Measurements from ENCODE around the gene FHOD1. TPM values are rescaled to one million over a fixed set of nuclear protein-coding genes. Genes with fewer than 3 reads are reported as not detected.

The FHOD1 gene
- total RNA-seq, 1 donor from 2014 or later: 119 TPM

GRCh38 chr16:67281536-67282446, 34.5 kb upstream of the FHOD1 start:
- peaks cover 12% of the 10 kb centered on the region for H3K36me3 Mint-ChIP-seq (ENCODE audit: low read depth)
- no peak for DNase-seq (ENCODE audit: low spot score)
- peaks cover 20% of the 10 kb centered on the region for H3K4me1 Mint-ChIP-seq (ENCODE audit: low read depth)
- H3K9me3 Mint-ChIP-seq: no peaks in the 10 kb centered on the region
- H3K27ac Mint-ChIP-seq: no peak overlapping the region
- H3K27me3 Mint-ChIP-seq (ENCODE audit: insufficient read depth): no peaks in the 10 kb centered on the region
- peak overlapping the region; percentile 56 for H3K4me3 Mint-ChIP-seq
- intact Hi-C loops (cut with micrococcal nuclease): no loop called here

GRCh38 chr16:67280090-67281015, 33.1 kb upstream of the FHOD1 start:
- intact Hi-C loops (cut with micrococcal nuclease): no loop called here
- H3K4me1 Mint-ChIP-seq (ENCODE audit: low read depth): peaks cover 28% of the 10 kb centered on the region
- H3K36me3 Mint-ChIP-seq (ENCODE audit: low read depth): peaks cover 15% of the 10 kb centered on the region
- H3K9me3 Mint-ChIP-seq: no peaks in the 10 kb centered on the region
- peak overlapping the region; percentile 68 for H3K4me3 Mint-ChIP-seq
- no peak overlapping the region for H3K27ac Mint-ChIP-seq
- no peaks in the 10 kb centered on the region for H3K27me3 Mint-ChIP-seq (ENCODE audit: insufficient read depth)
- DNase-seq (ENCODE audit: low spot score): no peak

- peak within 1 kb of the TSS; percentile 86 for H3K27ac Mint-ChIP-seq
- intact Hi-C loops (cut with micrococcal nuclease): loop anchor here (1.0 to 5.0 kb wide), 7 partner anchors 32 to 202 kb away; partner anchors contain the start of genes ATP6V0D1, FHOD1 and ZDHHC1
- no peaks in the 10 kb centered on the region for H3K9me3 Mint-ChIP-seq
- peaks cover 16% of the 10 kb centered on the region for H3K36me3 Mint-ChIP-seq (ENCODE audit: low read depth)
- H3K4me1 Mint-ChIP-seq (ENCODE audit: low read depth): peaks cover 30% of the 10 kb centered on the region
- no peaks in the 10 kb centered on the region for H3K27me3 Mint-ChIP-seq (ENCODE audit: insufficient read depth)
- peak; percentile 80 for DNase-seq (ENCODE audit: low spot score)
- H3K4me3 Mint-ChIP-seq: peak within 1 kb of the TSS; percentile 88
These were observed 32.2 kb upstream of the FHOD1 start, which contains the start of gene PLEKHG4 for GRCh38 chr16:67279296-67280089. Gene PLEKHG4 (plus strand): TSS chr16:67279532. CDS start chr16:67280045, 513 bp downstream.

- H3K9me3 Mint-ChIP-seq: no peaks in the 10 kb centered on the region
- H3K27me3 Mint-ChIP-seq (ENCODE audit: insufficient read depth): no peaks in the 10 kb centered on the region
- H3K27ac Mint-ChIP-seq: peak overlapping the region; percentile 86
- peak overlapping the region; percentile 88 for H3K4me3 Mint-ChIP-seq
- peaks cover 16% of the 10 kb centered on the region for H3K36me3 Mint-ChIP-seq (ENCODE audit: low read depth)
- intact Hi-C loops (cut with micrococcal nuclease): loop anchor here (1.0 to 5.0 kb wide), 7 partner anchors 32 to 202 kb away; partner anchors contain the start of genes ATP6V0D1, FHOD1 and ZDHHC1
- H3K4me1 Mint-ChIP-seq (ENCODE audit: low read depth): peaks cover 30% of the 10 kb centered on the region
- DNase-seq (ENCODE audit: low spot score): no peak
These were observed 31.6 kb upstream of the FHOD1 start for GRCh38 chr16:67278773-67279295.

GRCh38 chr16:67277999-67278772, 30.9 kb upstream of the FHOD1 start:
- no peak for DNase-seq (ENCODE audit: low spot score)
- Mint-ChIP-seq H3K9me3 (no peaks in the 10 kb centered on the region), H3K27me3 (ENCODE audit: insufficient read depth) (no peaks in the 10 kb centered on the region), H3K4me3 (peak overlapping the region; percentile 88), H3K36me3 (ENCODE audit: low read depth) (peaks cover 16% of the 10 kb centered on the region), H3K4me1 (ENCODE audit: low read depth) (peaks cover 30% of the 10 kb centered on the region), H3K27ac (peak overlapping the region; percentile 86)
- intact Hi-C loops (cut with micrococcal nuclease): loop anchor here (5.0 kb wide), 1 partner anchor 139 kb away; the partner anchor contains the start of gene ZDHHC1

GRCh38 chr16:67277294-67277998, 30.2 kb upstream of the FHOD1 start:
- Mint-ChIP-seq H3K4me3 (peak overlapping the region; percentile 71), H3K4me1 (ENCODE audit: low read depth) (peaks cover 30% of the 10 kb centered on the region), H3K27me3 (ENCODE audit: insufficient read depth) (no peaks in the 10 kb centered on the region), H3K27ac (peak overlapping the region; percentile 74), H3K36me3 (ENCODE audit: low read depth) (peaks cover 14% of the 10 kb centered on the region), H3K9me3 (no peaks in the 10 kb centered on the region)
- DNase-seq (ENCODE audit: low spot score): no peak
- intact Hi-C loops (cut with micrococcal nuclease): loop anchor here (5.0 kb wide), 1 partner anchor 140 kb away; the partner anchor contains the start of gene ZDHHC1

GRCh38 chr16:67275321-67275720, 28.0 kb upstream of the FHOD1 start:
- Mint-ChIP-seq H3K27ac (peak overlapping the region; percentile 53), H3K4me1 (ENCODE audit: low read depth) (peaks cover 29% of the 10 kb centered on the region), H3K9me3 (no peaks in the 10 kb centered on the region), H3K27me3 (ENCODE audit: insufficient read depth) (no peaks in the 10 kb centered on the region), H3K4me3 (no peak overlapping the region), H3K36me3 (ENCODE audit: low read depth) (peaks cover 14% of the 10 kb centered on the region)
- DNase-seq (ENCODE audit: low spot score): no peak
- intact Hi-C loops (cut with micrococcal nuclease): loop anchor here (5.0 kb wide), 1 partner anchor 142 kb away; the partner anchor contains the start of gene ZDHHC1

- Mint-ChIP-seq H3K27me3 (ENCODE audit: insufficient read depth) (no peaks in the 10 kb centered on the region), H3K9me3 (no peaks in the 10 kb centered on the region), H3K27ac (no peak overlapping the region), H3K36me3 (ENCODE audit: low read depth) (peaks cover 5% of the 10 kb centered on the region), H3K4me1 (ENCODE audit: low read depth) (peaks cover 7% of the 10 kb centered on the region), H3K4me3 (no peak overlapping the region)
- no peak for DNase-seq (ENCODE audit: low spot score)
- intact Hi-C loops (cut with micrococcal nuclease): no loop called here
These were observed 24.2 kb upstream of the FHOD1 start for GRCh38 chr16:67271446-67271845.

GRCh38 chr16:67270931-67271338, 23.7 kb upstream of the FHOD1 start:
- no peak overlapping the region for H3K4me3 Mint-ChIP-seq
- no peak for DNase-seq (ENCODE audit: low spot score)
- H3K9me3 Mint-ChIP-seq: no peaks in the 10 kb centered on the region
- H3K27ac Mint-ChIP-seq: no peak overlapping the region
- no peaks in the 10 kb centered on the region for H3K27me3 Mint-ChIP-seq (ENCODE audit: insufficient read depth)
- H3K4me1 Mint-ChIP-seq (ENCODE audit: low read depth): peaks cover 4% of the 10 kb centered on the region
- intact Hi-C loops (cut with micrococcal nuclease): no loop called here
- peaks cover 3% of the 10 kb centered on the region for H3K36me3 Mint-ChIP-seq (ENCODE audit: low read depth)

GRCh38 chr16:67269766-67270165, 22.5 kb upstream of the FHOD1 start:
- Mint-ChIP-seq H3K4me3 (no peak overlapping the region), H3K27me3 (ENCODE audit: insufficient read depth) (no peaks in the 10 kb centered on the region), H3K4me1 (ENCODE audit: low read depth) (no peaks in the 10 kb centered on the region), H3K36me3 (ENCODE audit: low read depth) (no peaks in the 10 kb centered on the region), H3K27ac (no peak overlapping the region), H3K9me3 (no peaks in the 10 kb centered on the region)
- intact Hi-C loops (cut with micrococcal nuclease): no loop called here
- no peak for DNase-seq (ENCODE audit: low spot score)

- Mint-ChIP-seq H3K4me3 (no peak overlapping the region), H3K4me1 (ENCODE audit: low read depth) (no peaks in the 10 kb centered on the region), H3K27me3 (ENCODE audit: insufficient read depth) (no peaks in the 10 kb centered on the region), H3K27ac (no peak overlapping the region), H3K9me3 (no peaks in the 10 kb centered on the region), H3K36me3 (ENCODE audit: low read depth) (no peaks in the 10 kb centered on the region)
- intact Hi-C loops (cut with micrococcal nuclease): no loop called here
- DNase-seq (ENCODE audit: low spot score): no peak
These were observed 20.9 kb upstream of the FHOD1 start for GRCh38 chr16:67268136-67268579.

All from activated T-helper 1 cell treated with anti-CD3 and anti-CD28 coated beads, Interleukin-12 subunit alpha, Interleukin-12 subunit beta, Interleukin-2, Interleukin-4 antibody, amounts not matched to agents 30 ng/mL and 10 ng/mL and 1 ng/mL, durations not matched to agents 14 hours and 24 hours and 36 hours (primary cell).